Loucy (cell line): ENCODE data around the gene ETHE1.

Experiments
- CTCF ChIP-seq: fragments of 200-600 bp; sonication (generic); conservative IDR thresholded peaks from 2 replicates; pipeline ENCODE4 v1.5.1; 2014; ENCODE audit warnings: mild to moderate bottlenecking, antibody characterized with exemption, low read length
- EZH2phosphoT487 ChIP-seq: fragments of 200-600 bp; IDR thresholded peaks from 2 replicates; pipeline ENCODE4 v1.6.1; 2018; ENCODE audit warnings: antibody characterized with exemption, mild to moderate bottlenecking, moderate library complexity, borderline replicate concordance

DNA sequence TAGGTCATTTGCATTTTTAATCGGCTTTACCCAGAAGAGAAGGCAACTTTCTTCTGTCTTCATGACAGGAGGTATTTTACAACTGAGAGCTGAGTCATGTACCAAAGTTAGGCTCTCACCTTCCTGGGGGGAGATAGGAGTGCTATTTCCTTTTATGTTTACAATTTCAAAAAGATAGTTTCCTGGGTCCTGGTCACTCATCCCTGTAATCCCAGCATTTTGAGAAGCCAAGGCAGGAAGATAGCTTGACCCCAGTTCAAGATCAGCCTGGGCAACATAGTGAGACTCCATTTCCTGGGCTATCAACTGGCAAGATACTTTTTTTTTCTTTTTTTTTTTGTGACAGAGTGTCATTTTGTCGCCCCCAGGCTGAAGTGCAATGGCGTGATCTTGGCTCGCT is 69.2 kb downstream of the ETHE1 start:
- TF ChIP-seq CTCF: no peak
- no peak for TF ChIP-seq EZH2phosphoT487
